ENCODE measurements around the gene CORIN. TPM values are rescaled to one million over a fixed set of nuclear protein-coding genes. Genes with fewer than 3 reads are reported as not detected.

The CORIN gene
- polyA plus RNA-seq, 1 of the 3 experiments (the other 2 are of a cell fraction) = 1.1 TPM

- no peaks in the 10 kb centered on the region for H3F3A ChIP-seq (replicated peaks; ENCODE audit: insufficient read depth)
- H3K4me3 ChIP-seq (ENCODE audit: low read depth in 2 of 2, low read length in 1 of 2) = no peak overlapping the region
- H3K27ac ChIP-seq (ENCODE audit: low read depth in 2 of 2, low read length in 1 of 2) = 0 out of 4 replicates have a peak overlapping the region, but pooled peaks of 1 of the 2 experiments have one; percentile 3
- peaks cover 0 to 2% of the 10 kb centered on the region in 2 experiments; a peak in 1 of 4 replicates for H3K4me1 ChIP-seq (ENCODE audit: control insufficient read depth in 1 of 2, insufficient read depth in 2 of 2, low read depth in 1 of 2, low read length in 1 of 2)
- H3K36me3 ChIP-seq (replicated peaks in 1 of 2; ENCODE audit: control insufficient read depth in 1 of 2, insufficient read depth in 2 of 2, low read length in 1 of 2) = no peaks in the 10 kb centered on the region
- no peaks in the 10 kb centered on the region for H3K9me3 ChIP-seq
- DNase-seq = no peak
- H3K27me3 ChIP-seq (ENCODE audit: insufficient read depth) = no peaks in the 10 kb centered on the region
- no peaks in the 10 kb centered on the region for H4K20me1 ChIP-seq (ENCODE audit: insufficient read depth)
- CTCF ChIA-PET = interaction anchor here (0.6 to 2.2 kb wide), 4 partner anchors 31 to 259 kb away, joined by 3 to 7 read pairs (median 3); no protein-coding TSS in a partner anchor
- TF ChIP-seq MXI1 (IDR thresholded peaks at IDR 0.05; ENCODE audit: low read depth, low read length) (no peak), NFIC (IDR thresholded peaks at IDR 0.05; ENCODE audit: borderline replicate concordance) (0 out of 2 replicates have a peak, but pooled peaks have one; percentile 5), TCF12 (IDR thresholded peaks at IDR 0.05) (peak; percentile 53; the same call in 1 of the 2 replicates)
- POLR2A ChIA-PET = no interaction called here
- no peaks in the 10 kb centered on the region for H3K79me2 ChIP-seq (ENCODE audit: insufficient read depth)
- no peaks in the 10 kb centered on the region for H3K9me2 ChIP-seq
- WGBS (ENCODE audit: low lambda C conversion rate) = 30% methylated on average over 4 of the region's 4 CpGs
- H3K4me2 ChIP-seq = peak overlapping the region; percentile 28; the same call in 1 of the 2 replicates
- no peak overlapping the region for H2AFZ ChIP-seq (ENCODE audit: low read depth)
- no peak overlapping the region for H3K9ac ChIP-seq
Observed at GRCh38 chr4:47674144-47674543, 163.7 kb downstream of the CORIN start.

DNA sequence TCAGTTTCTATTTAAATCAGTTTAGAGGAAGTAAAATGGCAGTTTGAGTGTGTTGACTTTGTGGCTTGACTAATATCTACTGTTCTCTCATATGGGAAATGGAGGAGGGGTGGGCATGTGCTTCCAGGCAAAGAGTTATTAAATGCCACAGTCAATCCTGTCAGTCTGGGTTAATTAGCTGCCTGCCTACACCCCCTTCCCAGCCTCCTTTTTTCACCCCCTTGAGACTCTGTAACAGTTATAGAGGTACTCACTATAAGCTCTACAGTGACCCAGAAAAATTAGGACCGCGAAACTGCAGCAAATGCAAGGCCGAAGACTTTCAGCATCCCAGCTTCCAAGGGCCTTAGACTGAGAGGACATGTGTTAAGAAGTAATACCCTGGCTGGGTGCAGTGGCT is 165.2 kb downstream of the CORIN start:
- no peaks in the 10 kb centered on the region for H3K27me3 ChIP-seq (ENCODE audit: insufficient read depth)
- no peaks in the 10 kb centered on the region for H3K9me2 ChIP-seq
- H3K36me3 ChIP-seq (replicated peaks in 1 of 2; ENCODE audit: control insufficient read depth in 1 of 2, insufficient read depth in 2 of 2, low read length in 1 of 2) = no peaks in the 10 kb centered on the region
- no peaks in the 10 kb centered on the region for H4K20me1 ChIP-seq (ENCODE audit: insufficient read depth)
- DNase-seq = no peak
- ChIA-PET POLR2A (no interaction called here), CTCF (interaction anchor here (1.9 to 7.5 kb wide), 4 partner anchors 10 to 260 kb away, joined by 6 to 60 read pairs (median 32); partner anchors contain the start of gene CORIN)
- H3K79me2 ChIP-seq (ENCODE audit: insufficient read depth) = no peaks in the 10 kb centered on the region
- H3K4me1 ChIP-seq (ENCODE audit: control insufficient read depth in 1 of 2, insufficient read depth in 2 of 2, low read depth in 1 of 2, low read length in 1 of 2) = peaks cover 0 to 2% of the 10 kb centered on the region in 2 experiments; a peak in 1 of 4 replicates
- H3K27ac ChIP-seq (ENCODE audit: low read depth in 2 of 2, low read length in 1 of 2) = no peak overlapping the region
- H3K4me2 ChIP-seq = no peak overlapping the region
- WGBS (ENCODE audit: low lambda C conversion rate) = 89% methylated on average over 3 of the region's 3 CpGs
- no peaks in the 10 kb centered on the region for H3K9me3 ChIP-seq
- no peaks in the 10 kb centered on the region for H3F3A ChIP-seq (replicated peaks; ENCODE audit: insufficient read depth)
- no peak for TF ChIP-seq SMC3 (IDR thresholded peaks at IDR 0.05; ENCODE audit: low read depth, low read length)
- TF ChIP-seq NRF1 (IDR thresholded peaks at IDR 0.05; ENCODE audit: low read depth, low read length) = no peak
- no peak for TF ChIP-seq NFIC (IDR thresholded peaks at IDR 0.05; ENCODE audit: borderline replicate concordance)
- TF ChIP-seq, protein P1, sequence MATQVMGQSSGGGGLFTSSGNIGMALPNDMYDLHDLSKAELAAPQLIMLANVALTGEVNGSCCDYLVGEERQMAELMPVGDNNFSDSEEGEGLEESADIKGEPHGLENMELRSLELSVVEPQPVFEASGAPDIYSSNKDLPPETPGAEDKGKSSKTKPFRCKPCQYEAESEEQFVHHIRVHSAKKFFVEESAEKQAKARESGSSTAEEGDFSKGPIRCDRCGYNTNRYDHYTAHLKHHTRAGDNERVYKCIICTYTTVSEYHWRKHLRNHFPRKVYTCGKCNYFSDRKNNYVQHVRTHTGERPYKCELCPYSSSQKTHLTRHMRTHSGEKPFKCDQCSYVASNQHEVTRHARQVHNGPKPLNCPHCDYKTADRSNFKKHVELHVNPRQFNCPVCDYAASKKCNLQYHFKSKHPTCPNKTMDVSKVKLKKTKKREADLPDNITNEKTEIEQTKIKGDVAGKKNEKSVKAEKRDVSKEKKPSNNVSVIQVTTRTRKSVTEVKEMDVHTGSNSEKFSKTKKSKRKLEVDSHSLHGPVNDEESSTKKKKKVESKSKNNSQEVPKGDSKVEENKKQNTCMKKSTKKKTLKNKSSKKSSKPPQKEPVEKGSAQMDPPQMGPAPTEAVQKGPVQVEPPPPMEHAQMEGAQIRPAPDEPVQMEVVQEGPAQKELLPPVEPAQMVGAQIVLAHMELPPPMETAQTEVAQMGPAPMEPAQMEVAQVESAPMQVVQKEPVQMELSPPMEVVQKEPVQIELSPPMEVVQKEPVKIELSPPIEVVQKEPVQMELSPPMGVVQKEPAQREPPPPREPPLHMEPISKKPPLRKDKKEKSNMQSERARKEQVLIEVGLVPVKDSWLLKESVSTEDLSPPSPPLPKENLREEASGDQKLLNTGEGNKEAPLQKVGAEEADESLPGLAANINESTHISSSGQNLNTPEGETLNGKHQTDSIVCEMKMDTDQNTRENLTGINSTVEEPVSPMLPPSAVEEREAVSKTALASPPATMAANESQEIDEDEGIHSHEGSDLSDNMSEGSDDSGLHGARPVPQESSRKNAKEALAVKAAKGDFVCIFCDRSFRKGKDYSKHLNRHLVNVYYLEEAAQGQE (IDR thresholded peaks at IDR 0.05; ENCODE audit: low read depth, low read length) = no peak
- no peak for TF ChIP-seq TAF1 (IDR thresholded peaks at IDR 0.05; ENCODE audit: borderline replicate concordance, low read depth, low read length)
- H2AFZ ChIP-seq (ENCODE audit: low read depth) = no peak overlapping the region
- no peak overlapping the region for H3K4me3 ChIP-seq (ENCODE audit: low read depth in 2 of 2, low read length in 1 of 2)
- no peak overlapping the region for H3K9ac ChIP-seq

- no peak overlapping the region for H3K4me2 ChIP-seq
- H2AFZ ChIP-seq (ENCODE audit: low read depth) = no peak overlapping the region
- H3K9me2 ChIP-seq = no peaks in the 10 kb centered on the region
- no peak overlapping the region for H3K27ac ChIP-seq (ENCODE audit: low read depth in 2 of 2, low read length in 1 of 2)
- no peak overlapping the region for H3K9ac ChIP-seq
- CTCF ChIA-PET = interaction anchor here (0.9 to 7.5 kb wide), 5 partner anchors 9 to 263 kb away, joined by 3 to 60 read pairs (median 39); partner anchors contain the start of gene CORIN
- no peaks in the 10 kb centered on the region for H4K20me1 ChIP-seq (ENCODE audit: insufficient read depth)
- no peaks in the 10 kb centered on the region for H3K79me2 ChIP-seq (ENCODE audit: insufficient read depth)
- WGBS (ENCODE audit: low lambda C conversion rate) = 73% methylated on average over 5 of the region's 5 CpGs
- no peaks in the 10 kb centered on the region for H3K9me3 ChIP-seq
- POLR2A ChIA-PET = no interaction called here
- H3K36me3 ChIP-seq (replicated peaks in 1 of 2; ENCODE audit: control insufficient read depth in 1 of 2, insufficient read depth in 2 of 2, low read length in 1 of 2) = no peaks in the 10 kb centered on the region
- H3K4me3 ChIP-seq (ENCODE audit: low read depth in 2 of 2, low read length in 1 of 2) = no peak overlapping the region
- H3F3A ChIP-seq (replicated peaks; ENCODE audit: insufficient read depth) = no peaks in the 10 kb centered on the region
- peaks cover 0 to 2% of the 10 kb centered on the region in 2 experiments; a peak in 1 of 4 replicates for H3K4me1 ChIP-seq (ENCODE audit: control insufficient read depth in 1 of 2, insufficient read depth in 2 of 2, low read depth in 1 of 2, low read length in 1 of 2)
- H3K27me3 ChIP-seq (ENCODE audit: insufficient read depth) = no peaks in the 10 kb centered on the region
- DNase-seq = no peak
- no peak for TF ChIP-seq NFIC (IDR thresholded peaks at IDR 0.05; ENCODE audit: borderline replicate concordance)
- no peak for TF ChIP-seq TEAD4 (IDR thresholded peaks at IDR 0.05; ENCODE audit: borderline replicate concordance, insufficient read depth)
- no peak for TF ChIP-seq SIN3A (IDR thresholded peaks at IDR 0.05; ENCODE audit: borderline replicate concordance, low read depth, low read length)
- TF ChIP-seq, protein P2, sequence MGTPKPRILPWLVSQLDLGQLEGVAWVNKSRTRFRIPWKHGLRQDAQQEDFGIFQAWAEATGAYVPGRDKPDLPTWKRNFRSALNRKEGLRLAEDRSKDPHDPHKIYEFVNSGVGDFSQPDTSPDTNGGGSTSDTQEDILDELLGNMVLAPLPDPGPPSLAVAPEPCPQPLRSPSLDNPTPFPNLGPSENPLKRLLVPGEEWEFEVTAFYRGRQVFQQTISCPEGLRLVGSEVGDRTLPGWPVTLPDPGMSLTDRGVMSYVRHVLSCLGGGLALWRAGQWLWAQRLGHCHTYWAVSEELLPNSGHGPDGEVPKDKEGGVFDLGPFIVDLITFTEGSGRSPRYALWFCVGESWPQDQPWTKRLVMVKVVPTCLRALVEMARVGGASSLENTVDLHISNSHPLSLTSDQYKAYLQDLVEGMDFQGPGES (IDR thresholded peaks at IDR 0.05; ENCODE audit: low read depth, low read length) = no peak
- no peak for TF ChIP-seq TCF12 (IDR thresholded peaks at IDR 0.05)
- TF ChIP-seq NRF1 (IDR thresholded peaks at IDR 0.05; ENCODE audit: low read depth, low read length) = no peak
- TF ChIP-seq EP300 (IDR thresholded peaks at IDR 0.05; ENCODE audit: borderline replicate concordance in 1 of 2, low read depth in 1 of 2, low read length in 1 of 2) = no peak
- TF ChIP-seq TAF1 (IDR thresholded peaks at IDR 0.05; ENCODE audit: borderline replicate concordance, low read depth, low read length) = no peak
- TF ChIP-seq YY1 (IDR thresholded peaks at IDR 0.05; ENCODE audit: low read depth) = no peak
- TF ChIP-seq PBX3 (IDR thresholded peaks at IDR 0.05) = no peak
- TF ChIP-seq RXRA (IDR thresholded peaks at IDR 0.05; ENCODE audit: borderline replicate concordance, low read depth) = no peak
- TF ChIP-seq MXI1 (IDR thresholded peaks at IDR 0.05; ENCODE audit: low read depth, low read length) = no peak
Observed at GRCh38 chr4:47669946-47670345, 167.9 kb downstream of the CORIN start.

All from SK-N-SH (cell line).